K562 (cell line): ENCODE results near the gene FLOT2. TPM values are rescaled to one million over a fixed set of nuclear protein-coding genes. Genes with fewer than 3 reads are reported as not detected.

Experiments
- ATAC-seq: fragments of 200-7000 bp; cut with Tn5 transposase; 3 replicates; pipeline ENCODE4 v1.9.1; 2020; ENCODE audit warnings: moderate library complexity
- BruUV-seq: library from RNA; stranded (reverse); fragments of 400-500 nt; replicated peaks from 2 replicates; lab custom pipeline; 2021; lab: Mats Ljungman, UMichigan
- CTCF ChIA-PET: fragments of 300-600 bp; formaldehyde crosslinking; extraction: SDS; loops from one replicate; lab custom pipeline; 2021; ENCODE audit warnings: low intra/inter-chr PET ratio; lab: Yijun Ruan, JAX
- POLR2A ChIA-PET: fragments of 300-600, 350-650 bp; sonication (Branson Sonifier 250); formaldehyde crosslinking; extraction: SDS; loops from one replicate; lab custom pipeline; 2021; ENCODE audit warnings: antibody characterized with exemption, inconsistent platforms; lab: Yijun Ruan, JAX
- DNase-seq, 4 experiments: peaks; one replicate each; pipeline versions ENCODE4 v3.0.0 to v3.0.0-alpha.2; 2011 to 2018; ENCODE audit warnings: low spot score in 3 of 4, mixed read lengths in 3 of 4; ENCODE audit errors: extremely low read depth in 1 of 4
- FAIRE-seq: peaks from 2 replicates; lab custom pipeline; 2011; peaks lifted over from hg19 to GRCh38; lab: Jason Lieb, UNC
- H2AFZ ChIP-seq: 2 replicates; pipeline ENCODE4 v1.6.0; 2011; ENCODE audit warnings: low read depth, low read length, control low read depth, inconsistent platforms
- H3K27ac ChIP-seq: fragments of 200-600 bp; 3 replicates; pipeline ENCODE4 v1.8.0; 2011; ENCODE audit warnings: low read depth, mild to moderate bottlenecking, control low read depth, inconsistent platforms, low read length, moderate library complexity, mixed read lengths; ENCODE audit errors: extremely low read depth
- H3K27me3 ChIP-seq, 2 experiments: fragments of 300-600 bp in 1 of 2; 2 replicates in 1 of 2; 3 replicates in 1 of 2; pipeline versions ENCODE4 v1.6.0 to v1.8.0; 2011; ENCODE audit warnings: inconsistent platforms in 2 of 2, low read length in 2 of 2, mild to moderate bottlenecking in 1 of 2, mixed read lengths in 1 of 2, moderate library complexity in 1 of 2; ENCODE audit not compliant: control insufficient read depth in 2 of 2, insufficient read depth in 2 of 2
- H3K36me3 ChIP-seq: fragments of 300-600 bp; 3 replicates; pipeline ENCODE4 v1.8.0; 2011; ENCODE audit warnings: mild to moderate bottlenecking, low read length, inconsistent platforms; ENCODE audit not compliant: control insufficient read depth, insufficient read depth
- H3K4me1 ChIP-seq, 2 experiments: fragments of 200-600 bp in 1 of 2; replicated peaks in 1 of 2; 2 replicates in 1 of 2; 3 replicates in 1 of 2; pipeline versions ENCODE4 v1.5.1 to v1.8.0; 2011; ENCODE audit warnings: inconsistent platforms in 2 of 2, low read length in 2 of 2, mild to moderate bottlenecking in 1 of 2, mixed read lengths in 1 of 2, moderate library complexity in 1 of 2; ENCODE audit not compliant: control insufficient read depth in 2 of 2, insufficient read depth in 2 of 2
- H3K4me2 ChIP-seq: 2 replicates; pipeline ENCODE4 v1.6.1; 2011; ENCODE audit warnings: low read length, control low read depth, inconsistent platforms, mixed read lengths; ENCODE audit not compliant: insufficient read depth
- H3K4me3 ChIP-seq: fragments of 200-600 bp; sonication (generic), shearing (Covaris generic); 2 replicates; pipeline ENCODE4 v1.5.1; 2016; ENCODE audit warnings: control low read depth, inconsistent platforms
- H3K79me2 ChIP-seq: fragments of 200-600 bp; 3 replicates; pipeline ENCODE4 v1.8.0; 2011; ENCODE audit warnings: low read length, inconsistent platforms; ENCODE audit not compliant: control insufficient read depth, insufficient read depth
- H3K9ac ChIP-seq, 2 experiments: 2 replicates each; pipeline versions ENCODE4 v1.6.0 to v1.6.1; 2011; ENCODE audit warnings: low read depth in 2 of 2, low read length in 2 of 2, control low read depth in 1 of 2, inconsistent platforms in 1 of 2, mild to moderate bottlenecking in 1 of 2, mixed read lengths in 1 of 2; ENCODE audit not compliant: insufficient read depth in 1 of 2
- H3K9me1 ChIP-seq: one replicate; pipeline ENCODE4 v1.6.0; 2011; ENCODE audit warnings: inconsistent platforms, mild to moderate bottlenecking, low read length, moderate library complexity; ENCODE audit not compliant: control insufficient read depth, insufficient read depth
- H3K9me3 ChIP-seq: replicated peaks from 2 replicates; pipeline ENCODE4 v1.5.1; 2011; ENCODE audit warnings: low read depth, low read length, inconsistent platforms; ENCODE audit not compliant: control insufficient read depth, insufficient read depth
- H4K20me1 ChIP-seq: replicated peaks from 2 replicates; pipeline ENCODE4 v1.6.1; 2011; ENCODE audit warnings: low read length, inconsistent platforms, mixed read lengths; ENCODE audit not compliant: control insufficient read depth, insufficient read depth
- CUX1 ChIP-seq: fragments of 200-800 bp; sonication (Bioruptor generic); IDR thresholded peaks from 2 replicates; pipeline ENCODE4 v1.6.1; 2016; ENCODE audit warnings: missing genetic modification characterization, missing compliant biosample characterization
- ILF3 ChIP-seq: fragments of 450-650 bp; IDR thresholded peaks from 2 replicates; pipeline ENCODE4 v1.6.1; 2018; ENCODE audit warnings: antibody characterized with exemption, mild to moderate bottlenecking, moderate library complexity, borderline replicate concordance
- PHTF2 ChIP-seq: fragments of 250-450 bp; sonication (Bioruptor Pico); IDR thresholded peaks from 2 replicates; pipeline ENCODE4 v1.5.0; 2021; ENCODE audit warnings: mild to moderate bottlenecking
- SLC30A9 ChIP-seq: fragments of 250-450 bp; sonication (Bioruptor Pico); IDR thresholded peaks from 2 replicates; pipeline ENCODE4 v1.8.0; 2022; ENCODE audit warnings: mild to moderate bottlenecking, moderate library complexity
- TFAM ChIP-seq: fragments of 250-450 bp; sonication (Bioruptor Pico); conservative IDR thresholded peaks from 2 replicates; pipeline ENCODE4 v1.5.0; 2021; ENCODE audit warnings: mild to moderate bottlenecking, moderate library complexity
- ZNF57 ChIP-seq: fragments of 450-650 bp; formaldehyde crosslinking; IDR thresholded peaks from 2 replicates; pipeline ENCODE4 v1.4.0; 2020; ENCODE audit warnings: mild to moderate bottlenecking, moderate library complexity
- ZNF780A ChIP-seq: fragments of 250-450 bp; sonication (Bioruptor Pico); IDR thresholded peaks from 2 replicates; pipeline ENCODE4 v1.5.0; 2021; ENCODE audit warnings: mild to moderate bottlenecking
- WGBS: fragments of 100-300 bp; shearing (Covaris generic); methylation state at CpG from one replicate; pipeline ENCODE4 v1.1.6; 2016; ENCODE audit warnings: low coverage, mixed read lengths; ENCODE audit not compliant: insufficient coverage; ENCODE audit errors: missing lambda C conversion rate; 5-methylcytosine and 5-hydroxymethylcytosine counted together
- in situ Hi-C: fragments of 300-500 bp; cut with MboI; formaldehyde crosslinking; loops from 4 replicates; pipeline ENCODE4 v1.15.0; 2018; ENCODE audit warnings: inconsistent platforms, mixed read lengths
- intact Hi-C: fragments of 100-400 bp; cut with micrococcal nuclease; formaldehyde crosslinking; loops from 2 replicates; pipeline ENCODE4 v1.14.2; 2022
- polyA plus RNA-seq, 8 experiments: library from polyadenylated mRNA; depleted of rRNA in 4 of 8; stranded (reverse) in 5 of 8; unstranded in 3 of 8; fragments of >200 nt; fragmentation: Nextera tagmentation in 2 of 8; fragmentation: Illumina TruSeq in 1 of 8; extraction: Ambion mirVana in 2 of 8; extraction: Trizol in 1 of 8; gene quantifications; 2 replicates each; pipeline versions ENCODE4 v1.2.1 to v1.2.3, GENCODE V29; 2011 to 2014; ENCODE audit warnings: inconsistent platforms in 1 of 8, missing spikeins in 1 of 8
- total RNA-seq, 7 experiments: library from RNA; depleted of rRNA in 6 of 7; stranded (reverse); fragments of >200 nt in 6 of 7; fragmentation: Illumina TruSeq in 2 of 7; extraction: Trizol in 2 of 7; gene quantifications; 2 replicates each; pipeline versions ENCODE4 v1.2.1 to v1.2.3, GENCODE V29; 2011 to 2021; ENCODE audit warnings: low replicate concordance in 1 of 7
- TF ChIP-seq, protein P1 (sequence below), 2 experiments: fragments of 450-650 bp in 1 of 2; sonication (generic) in 1 of 2; formaldehyde crosslinking; conservative IDR thresholded peaks; 2 replicates each; pipeline versions ENCODE4 v1.4.0 to v1.8.1; 2020 to 2022; ENCODE audit warnings: mild to moderate bottlenecking in 1 of 2, missing genetic modification reagents in 1 of 2

FLOT2 gene
- total and polyA plus RNA-seq, 9 of the 15 experiments (the other 6 are each of a cell fraction or from before 2014, with no cell fraction given): 17.5 to 138 (median 41.7) TPM

GRCh38 chr17:28917465-28917864 lies 19.9 kb upstream of the FLOT2 start (continued):
- TF ChIP-seq, protein P1, sequence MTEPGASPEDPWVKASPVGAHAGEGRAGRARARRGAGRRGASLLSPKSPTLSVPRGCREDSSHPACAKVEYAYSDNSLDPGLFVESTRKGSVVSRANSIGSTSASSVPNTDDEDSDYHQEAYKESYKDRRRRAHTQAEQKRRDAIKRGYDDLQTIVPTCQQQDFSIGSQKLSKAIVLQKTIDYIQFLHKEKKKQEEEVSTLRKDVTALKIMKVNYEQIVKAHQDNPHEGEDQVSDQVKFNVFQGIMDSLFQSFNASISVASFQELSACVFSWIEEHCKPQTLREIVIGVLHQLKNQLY (CRISPR knock-in tag; conservative IDR thresholded peaks at IDR 0.05): no peak

DNA sequence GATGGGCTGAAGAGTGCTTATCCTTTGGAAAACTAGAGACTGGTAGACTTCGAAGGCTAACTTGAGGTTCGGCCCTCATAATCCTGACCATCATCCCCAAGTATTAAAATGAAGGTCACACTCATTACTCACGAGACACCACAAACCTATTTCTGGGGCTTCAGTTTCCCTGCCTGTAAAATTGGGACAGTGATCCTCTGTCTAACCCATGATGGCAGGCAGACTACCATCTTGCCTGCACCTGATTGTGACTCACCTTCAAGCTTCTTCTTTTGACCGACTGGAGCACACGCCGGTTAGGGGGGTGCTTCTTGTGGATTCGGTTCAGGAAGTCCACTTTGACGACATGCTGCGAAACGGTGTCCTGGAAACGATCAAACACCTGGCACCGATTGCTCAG lies 19.5 kb upstream of the FLOT2 start:
- H3K4me3 ChIP-seq: no peak overlapping the region
- no peak overlapping the region for H3K4me2 ChIP-seq
- peaks cover 13 to 15% of the 10 kb centered on the region in 2 experiments for H3K4me1 ChIP-seq
- H3K9me3 ChIP-seq: peaks cover 4% of the 10 kb centered on the region; the same call in 1 of the 2 replicates
- H2AFZ ChIP-seq: no peak overlapping the region
- no peak overlapping the region; a peak in 1 of 4 replicates for H3K9ac ChIP-seq
- H3K27me3 ChIP-seq: no peaks in the 10 kb centered on the region
- H3K79me2 ChIP-seq: peaks cover 2% of the 10 kb centered on the region; the same call in 1 of the 3 replicates
- in situ Hi-C loops: no loop called here
- CTCF ChIA-PET: interaction anchor here (0.7 to 3.2 kb wide), 4 partner anchors 12 to 190 kb away, joined by 3 to 15 read pairs (median 3); partner anchors contain the start of gene TLCD1
- POLR2A ChIA-PET: interaction anchor here (1.1 to 3.7 kb wide), 5 partner anchors 10 to 270 kb away, joined by 3 to 14 read pairs (median 7); no protein-coding TSS in a partner anchor
- WGBS: 89% methylated on average over 12 of the region's 12 CpGs
- peaks cover 2% of the 10 kb centered on the region for H3K9me1 ChIP-seq
- H4K20me1 ChIP-seq: peaks cover 5% of the 10 kb centered on the region
- no peak overlapping the region; the same call in 2 of the 3 replicates for H3K27ac ChIP-seq
- peaks cover 92% of the 10 kb centered on the region for H3K36me3 ChIP-seq
- intact Hi-C loops: loop anchor here (2.0 kb wide), 1 partner anchor 68 kb away; no protein-coding TSS in a partner anchor
- ATAC-seq (no peak), FAIRE-seq (no peak), DNase-seq (no peak)
- no TSS peak for BruUV-seq
- TF ChIP-seq PHTF2 (CRISPR knock-in tag) (no peak), TFAM (CRISPR knock-in tag) (no peak), SLC30A9 (CRISPR knock-in tag) (no peak), ILF3 (no peak), CUX1 (no peak), ZNF780A (no peak), ZNF57 (CRISPR knock-in tag) (no peak)
- TF ChIP-seq, all 486 proteins: peak for 0
